ENCODE data around the gene CDKAL1.
A peak's percentile ranks its signal among the peaks of the same experiment; 100 is the strongest.

The CDKAL1 gene

GRCh38 chr6:20877008-20877937, 343.0 kb downstream of the CDKAL1 start:
- H3K4me1 ChIP-seq (ENCODE audit: insufficient read depth, poor library complexity, severe bottlenecking) = peaks cover 31% of the 10 kb centered on the region
- no peak overlapping the region for H3K4me3 ChIP-seq (ENCODE audit: severe bottlenecking)
- H3K27ac ChIP-seq (ENCODE audit: poor library complexity, severe bottlenecking) = peak overlapping the region; percentile 69
- DNase-seq (ENCODE audit: low spot score) (peak; percentile 80), ATAC-seq (ENCODE audit: low read depth) (peak; percentile 94)
- no peaks in the 10 kb centered on the region for H3K36me3 ChIP-seq (ENCODE audit: low read depth)
- TF ChIP-seq CTCF (IDR thresholded peaks at IDR 0.05; ENCODE audit: poor library complexity, severe bottlenecking) = no peak
- H3K9me3 ChIP-seq (ENCODE audit: severe bottlenecking) = no peaks in the 10 kb centered on the region
- no peaks in the 10 kb centered on the region for H3K27me3 ChIP-seq (ENCODE audit: insufficient read depth, poor library complexity, severe bottlenecking)

- H3K4me1 ChIP-seq (ENCODE audit: insufficient read depth, poor library complexity, severe bottlenecking) = peaks cover 31% of the 10 kb centered on the region
- no peaks in the 10 kb centered on the region for H3K27me3 ChIP-seq (ENCODE audit: insufficient read depth, poor library complexity, severe bottlenecking)
- no peak overlapping the region for H3K27ac ChIP-seq (ENCODE audit: poor library complexity, severe bottlenecking)
- no peak for ATAC-seq (ENCODE audit: low read depth)
- no peaks in the 10 kb centered on the region for H3K36me3 ChIP-seq (ENCODE audit: low read depth)
- TF ChIP-seq CTCF (IDR thresholded peaks at IDR 0.05; ENCODE audit: poor library complexity, severe bottlenecking) = no peak
- peaks cover 3% of the 10 kb centered on the region for H3K9me3 ChIP-seq (ENCODE audit: severe bottlenecking)
- DNase-seq (ENCODE audit: low spot score) = no peak
- no peak overlapping the region for H3K4me3 ChIP-seq (ENCODE audit: severe bottlenecking)
These were observed 344.9 kb downstream of the CDKAL1 start for GRCh38 chr6:20879121-20879520.

- ATAC-seq (ENCODE audit: low read depth) (no peak), DNase-seq (ENCODE audit: low spot score) (no peak)
- no peak overlapping the region for H3K27ac ChIP-seq (ENCODE audit: poor library complexity, severe bottlenecking)
- H3K9me3 ChIP-seq (ENCODE audit: severe bottlenecking) = peaks cover 3% of the 10 kb centered on the region
- no peak overlapping the region for H3K4me3 ChIP-seq (ENCODE audit: severe bottlenecking)
- H3K4me1 ChIP-seq (ENCODE audit: insufficient read depth, poor library complexity, severe bottlenecking) = peaks cover 31% of the 10 kb centered on the region
- H3K27me3 ChIP-seq (ENCODE audit: insufficient read depth, poor library complexity, severe bottlenecking) = no peaks in the 10 kb centered on the region
- no peak for TF ChIP-seq CTCF (IDR thresholded peaks at IDR 0.05; ENCODE audit: poor library complexity, severe bottlenecking)
- H3K36me3 ChIP-seq (ENCODE audit: low read depth) = no peaks in the 10 kb centered on the region
These were observed 345.3 kb downstream of the CDKAL1 start for GRCh38 chr6:20879526-20879925.

GRCh38 chr6:20881365-20881764, 347.1 kb downstream of the CDKAL1 start:
- Histone ChIP-seq H3K4me3 (ENCODE audit: severe bottlenecking) (no peak overlapping the region), H3K27me3 (ENCODE audit: insufficient read depth, poor library complexity, severe bottlenecking) (no peaks in the 10 kb centered on the region), H3K9me3 (ENCODE audit: severe bottlenecking) (peaks cover 3% of the 10 kb centered on the region), H3K27ac (ENCODE audit: poor library complexity, severe bottlenecking) (no peak overlapping the region), H3K4me1 (ENCODE audit: insufficient read depth, poor library complexity, severe bottlenecking) (peaks cover 21% of the 10 kb centered on the region), H3K36me3 (ENCODE audit: low read depth) (no peaks in the 10 kb centered on the region)
- ATAC-seq (ENCODE audit: low read depth) (no peak), DNase-seq (ENCODE audit: low spot score) (no peak)
- no peak for TF ChIP-seq CTCF (IDR thresholded peaks at IDR 0.05; ENCODE audit: poor library complexity, severe bottlenecking)

GRCh38 chr6:20882014-20882413, 347.8 kb downstream of the CDKAL1 start:
- peaks cover 3% of the 10 kb centered on the region for H3K9me3 ChIP-seq (ENCODE audit: severe bottlenecking)
- H3K27ac ChIP-seq (ENCODE audit: poor library complexity, severe bottlenecking) = no peak overlapping the region
- H3K36me3 ChIP-seq (ENCODE audit: low read depth) = no peaks in the 10 kb centered on the region
- TF ChIP-seq CTCF (IDR thresholded peaks at IDR 0.05; ENCODE audit: poor library complexity, severe bottlenecking) = no peak
- H3K4me1 ChIP-seq (ENCODE audit: insufficient read depth, poor library complexity, severe bottlenecking) = peaks cover 15% of the 10 kb centered on the region
- DNase-seq (ENCODE audit: low spot score) (no peak), ATAC-seq (ENCODE audit: low read depth) (no peak)
- H3K4me3 ChIP-seq (ENCODE audit: severe bottlenecking) = no peak overlapping the region
- H3K27me3 ChIP-seq (ENCODE audit: insufficient read depth, poor library complexity, severe bottlenecking) = no peaks in the 10 kb centered on the region
